ENCODE data around the gene ANXA6.

The ANXA6 gene

GRCh38 chr5:151126199-151126645 lies 31.4 kb downstream of the ANXA6 start:
- DNase-seq, result peak; percentile 81

- DNase-seq, result peak; percentile 43
Measured at GRCh38 chr5:151125421-151125820, 32.2 kb downstream of the ANXA6 start.

- peak; percentile 54 for DNase-seq
Measured at GRCh38 chr5:151123897-151124751, 33.5 kb downstream of the ANXA6 start.

- no peak for DNase-seq
Measured at GRCh38 chr5:151122828-151123227, 34.8 kb downstream of the ANXA6 start.

- no peak for DNase-seq
Measured at GRCh38 chr5:151121665-151122064, 35.9 kb downstream of the ANXA6 start.

DNA sequence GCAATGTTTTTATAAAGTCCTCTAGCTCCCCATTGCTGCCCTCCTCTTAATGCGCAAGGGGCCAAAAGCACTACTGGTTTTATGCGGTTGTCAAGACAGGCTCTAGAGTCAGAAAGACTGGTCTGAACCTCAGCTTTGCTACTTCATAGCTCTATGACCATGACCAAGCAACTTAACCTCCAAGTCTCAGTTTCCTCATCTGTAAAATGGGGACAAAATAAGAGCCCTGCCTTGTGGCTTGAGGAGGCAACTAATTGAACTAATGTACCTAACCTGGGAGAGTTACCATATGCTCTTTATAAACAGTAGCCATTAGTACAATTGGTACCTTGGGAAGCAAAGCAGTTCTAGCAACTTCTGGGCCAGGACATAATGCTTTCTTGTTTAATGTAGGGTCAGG lies 36.5 kb downstream of the ANXA6 start:
- DNase-seq, result no peak

- DNase-seq, result no peak
Measured at GRCh38 chr5:151118913-151119575, 38.5 kb downstream of the ANXA6 start.

DNA sequence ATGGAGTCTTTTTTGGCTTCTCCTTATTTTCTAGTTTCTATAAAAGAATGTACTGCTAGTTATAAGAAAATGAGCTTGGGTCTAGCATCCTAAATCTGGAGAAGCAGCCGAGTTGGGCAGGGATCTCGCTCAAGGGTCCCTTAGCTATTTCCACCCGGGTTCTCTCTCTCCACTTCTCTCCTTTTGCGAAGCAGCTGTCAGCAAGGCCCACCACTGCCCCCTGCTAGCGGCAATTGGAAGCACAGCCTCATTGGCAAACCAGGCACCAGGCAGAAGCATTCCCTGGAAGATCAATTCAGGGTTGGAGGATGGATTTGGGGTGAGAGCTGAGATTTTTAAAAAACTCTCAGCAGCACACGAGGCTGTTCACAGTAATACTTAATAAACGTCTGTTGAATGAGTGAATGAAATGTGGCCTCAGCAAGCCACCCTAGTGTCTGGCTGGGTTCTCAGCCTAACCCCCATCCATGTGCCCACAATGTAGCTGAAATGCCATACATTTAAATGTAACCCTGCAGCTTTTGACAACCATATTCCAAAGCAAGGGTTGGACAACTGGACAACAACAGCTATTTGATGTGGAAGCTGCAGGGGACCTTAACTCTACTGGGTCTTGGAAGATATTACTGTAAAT lies 42.2 kb downstream of the ANXA6 start:
- peak; percentile 82 for DNase-seq

GRCh38 chr5:151113651-151114050 lies 43.9 kb downstream of the ANXA6 start:
- no peak for DNase-seq

DNA sequence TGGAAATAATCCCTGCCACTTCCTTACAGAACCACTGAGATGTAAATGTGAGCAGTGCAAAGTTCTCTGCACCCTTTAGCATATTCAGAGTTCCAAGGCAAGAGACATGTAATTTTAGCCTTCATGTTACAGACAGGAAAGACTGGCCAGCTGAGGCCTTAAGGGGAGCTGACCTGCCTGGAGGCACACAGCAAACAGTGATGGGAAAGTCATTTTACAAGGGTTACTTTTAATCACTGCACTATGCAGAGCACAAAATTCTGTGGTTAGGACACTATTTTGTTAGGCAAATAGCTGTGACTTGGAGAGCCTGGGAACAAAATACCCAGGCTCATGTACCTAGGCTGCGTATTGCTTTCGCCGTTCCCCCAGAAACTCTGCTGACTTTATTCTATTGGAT lies 46.6 kb downstream of the ANXA6 start:
- no peak for DNase-seq

DNA sequence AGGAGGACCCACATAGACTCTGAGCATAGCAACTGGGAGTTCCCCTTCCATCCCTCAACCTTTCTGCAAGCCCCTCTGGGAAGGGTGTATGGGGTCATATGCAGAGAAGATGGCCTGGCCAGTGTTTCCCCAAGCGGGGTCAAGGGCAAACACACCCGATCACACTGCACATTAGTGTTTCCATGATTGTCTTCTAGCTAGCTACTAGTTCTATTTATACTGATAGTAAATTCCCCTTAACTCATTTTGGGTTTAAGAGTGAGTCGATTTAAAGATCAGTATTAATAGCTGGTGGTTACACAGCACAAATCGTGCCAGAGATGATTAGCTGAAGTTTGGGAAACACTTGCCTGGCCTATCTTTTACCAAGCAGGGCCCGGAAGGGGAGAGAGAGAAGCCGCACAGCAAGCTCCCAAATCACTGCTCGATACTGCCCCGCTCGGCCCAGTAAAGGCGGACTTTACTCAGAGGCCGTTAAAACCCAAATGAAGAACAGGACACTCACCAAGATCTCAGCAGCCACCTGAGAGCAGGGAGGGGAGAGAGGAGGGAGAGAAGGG lies 47.4 kb downstream of the ANXA6 start:
- DNase-seq, result no peak

- DNase-seq, result no peak
Measured at GRCh38 chr5:151108566-151108965, 49.0 kb downstream of the ANXA6 start.

- no peak for DNase-seq
Measured at GRCh38 chr5:151107738-151108520, 49.6 kb downstream of the ANXA6 start.

DNA sequence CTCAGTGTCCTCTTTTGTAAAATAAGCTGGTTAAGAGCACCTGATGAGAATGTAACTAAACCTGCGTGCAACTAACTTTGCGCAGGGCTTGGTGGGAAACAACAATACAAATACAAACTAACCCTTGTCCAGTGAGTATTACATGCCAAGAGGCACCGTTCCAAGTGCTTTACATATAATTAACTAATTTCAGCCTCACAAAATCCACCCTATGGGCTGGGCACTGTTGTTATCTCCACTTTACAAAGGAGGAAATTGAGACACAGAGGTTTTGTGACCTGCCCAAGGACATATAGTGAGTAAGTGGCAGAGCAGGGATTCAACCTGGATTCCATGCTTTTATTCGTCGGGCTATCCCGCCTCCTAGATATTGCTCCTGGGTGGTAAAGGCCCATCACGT lies 50.5 kb downstream of the ANXA6 start:
- DNase-seq, result no peak

DNA sequence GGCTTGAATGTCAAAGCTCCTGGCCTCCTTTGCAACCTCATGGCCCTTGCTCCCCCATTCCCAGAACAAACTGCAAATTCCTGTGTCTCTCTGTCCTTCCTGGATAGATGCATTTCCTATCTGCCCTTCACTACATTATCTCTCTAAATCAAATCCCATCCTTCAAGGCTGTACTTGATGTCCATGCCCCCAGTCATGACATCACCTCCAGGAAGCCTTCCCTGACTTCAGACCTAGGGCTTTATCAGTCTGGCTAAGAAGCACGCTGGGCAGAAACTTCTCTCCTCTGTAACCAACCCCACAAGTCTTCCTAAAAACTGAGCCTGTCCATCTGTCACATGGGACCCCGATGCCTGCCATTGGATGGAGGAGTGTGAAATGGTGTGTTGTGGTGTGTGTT lies 51.1 kb downstream of the ANXA6 start:
- DNase-seq, result no peak

DNA sequence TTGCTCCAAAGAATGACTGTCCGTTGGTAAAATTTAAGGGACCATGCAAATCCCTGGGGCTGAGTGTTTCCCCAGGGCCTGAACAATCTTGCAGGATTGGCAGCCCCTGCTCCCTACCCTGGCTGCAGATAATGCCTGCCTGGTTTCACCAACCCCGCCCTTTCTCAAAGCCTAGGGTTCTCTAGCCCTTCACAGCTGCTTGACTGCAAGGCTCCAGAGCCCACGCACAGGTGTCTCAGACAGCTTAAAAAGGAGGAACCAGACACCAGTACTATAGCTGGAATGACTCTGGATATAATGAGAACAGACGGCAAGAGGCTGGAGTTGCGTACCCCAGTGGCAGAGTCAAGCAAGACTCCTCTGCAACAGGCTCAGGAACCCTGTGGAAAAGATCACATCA lies 51.5 kb downstream of the ANXA6 start:
- DNase-seq, result no peak

DNA sequence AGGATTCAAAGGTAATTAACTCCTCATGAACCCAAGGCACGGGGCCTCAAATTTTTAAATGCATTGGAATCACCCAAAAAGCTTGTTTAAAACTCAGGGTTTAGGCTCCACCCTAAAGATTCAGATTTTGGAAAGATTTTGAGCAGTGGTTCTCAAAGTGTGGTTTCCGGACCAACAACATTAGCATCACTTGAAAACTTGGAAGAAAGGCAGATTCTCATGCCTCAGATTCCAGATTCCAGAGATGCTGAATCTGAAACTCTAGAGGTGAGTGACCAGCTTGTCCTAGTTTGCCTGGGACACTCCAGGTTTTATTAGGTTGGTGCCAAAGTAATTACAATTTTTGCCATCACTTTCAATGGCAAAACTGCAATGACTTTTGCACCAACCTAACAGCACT lies 52.0 kb downstream of the ANXA6 start:
- no peak for DNase-seq

DNA sequence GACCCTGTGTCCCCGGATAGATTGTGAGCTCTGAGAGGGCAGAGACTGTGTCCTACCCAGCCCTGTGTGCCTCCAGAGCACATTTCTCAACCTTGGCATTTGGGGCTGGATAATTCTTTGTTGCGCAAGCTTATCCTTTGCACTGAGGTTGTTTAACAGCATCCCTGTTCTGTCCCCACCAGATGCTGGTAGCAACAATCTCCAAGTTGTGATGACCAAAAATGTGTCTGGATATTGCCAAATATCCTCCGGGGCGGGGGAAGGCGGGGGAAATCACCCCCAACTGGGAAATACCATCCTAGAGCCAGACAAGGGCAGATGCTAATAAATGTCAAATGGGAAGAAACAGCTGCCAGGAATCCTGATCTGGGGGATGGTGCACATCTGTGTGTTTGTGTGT lies 52.8 kb downstream of the ANXA6 start:
- no peak for DNase-seq

GRCh38 chr5:151101746-151102145 lies 55.8 kb downstream of the ANXA6 start:
- no peak for DNase-seq

DNA sequence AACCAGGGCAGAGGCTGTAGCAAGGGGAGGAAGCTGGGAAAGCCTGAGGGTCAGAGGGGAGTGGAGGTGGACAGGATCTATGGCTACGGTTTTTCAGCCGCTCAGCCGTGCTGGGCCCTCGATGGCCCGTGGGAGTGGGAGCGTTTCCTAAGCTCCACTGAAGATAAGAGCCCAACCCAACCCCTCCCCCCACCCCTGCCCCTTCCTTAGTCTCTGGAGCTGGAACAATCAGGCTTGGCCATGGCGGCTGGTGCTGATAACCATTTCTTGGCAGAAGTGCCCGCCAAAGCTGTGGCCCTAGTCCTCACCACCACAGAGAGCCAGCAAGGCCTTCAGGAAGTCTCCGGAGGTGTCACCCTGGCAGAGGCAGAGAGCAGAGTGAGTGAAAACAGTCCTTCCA lies 56.4 kb downstream of the ANXA6 start:
- DNase-seq, result no peak

DNA sequence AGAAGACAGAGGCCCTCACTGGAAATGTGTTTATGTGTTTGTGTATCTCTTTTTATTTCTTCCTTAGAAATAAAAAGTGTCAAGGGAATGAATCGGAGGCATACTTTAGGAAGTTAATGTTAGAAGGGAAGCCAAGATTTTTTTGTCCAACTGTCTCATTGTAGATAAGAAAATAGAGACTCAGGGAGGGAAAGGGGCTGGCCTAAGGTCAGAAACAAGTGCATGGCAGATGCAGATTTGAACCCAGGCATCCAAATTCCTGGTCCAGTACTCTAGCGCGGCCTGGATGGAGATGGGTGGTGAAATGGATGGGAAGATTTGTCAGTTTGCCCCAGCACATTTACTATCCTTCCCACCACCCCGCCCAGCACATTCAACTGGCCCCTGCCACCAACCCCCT lies 56.9 kb downstream of the ANXA6 start:
- no peak for DNase-seq

DNA sequence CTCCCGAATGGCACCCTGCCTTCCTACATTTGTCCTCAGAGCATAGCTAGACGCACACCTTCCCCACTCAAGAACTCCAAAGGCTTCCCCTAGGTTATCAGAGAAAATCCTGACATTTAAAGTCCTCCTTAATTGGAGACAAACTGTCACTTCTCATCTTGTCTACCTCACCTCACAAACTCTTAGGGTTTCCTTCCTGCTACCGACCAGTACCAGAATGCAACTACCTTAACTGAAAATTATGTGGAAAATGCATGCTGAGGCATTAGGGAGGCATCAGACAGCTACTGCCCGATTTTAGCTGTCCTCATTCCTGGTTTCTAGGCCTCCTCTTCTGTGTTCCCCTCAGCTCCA lies 58.8 kb downstream of the ANXA6 start:
- DNase-seq, result no peak
